Brain microvascular endothelial cell (primary cell): ENCODE data around the gene SLC38A6.
"Not testable (repeated sequence)": the region's sequence is repeated elsewhere in the genome, so short reads cannot be mapped to it uniquely, and the experiment has no call there.

Experiments used
- DNase-seq: peaks from one replicate; pipeline ENCODE4 v3.0.0-alpha.2; 2020
- H3K27ac ChIP-seq: fragments of 250-450 bp; sonication (Bioruptor Pico); 2 replicates; pipeline ENCODE4 v1.5.1; 2020; ENCODE audit warnings: mild to moderate bottlenecking, moderate library complexity
- H3K27me3 ChIP-seq: fragments of 250-450 bp; sonication (Bioruptor Pico); replicated peaks from 2 replicates; pipeline ENCODE4 v1.5.1; 2020; ENCODE audit warnings: mild to moderate bottlenecking
- H3K36me3 ChIP-seq: fragments of 250-450 bp; sonication (Bioruptor Pico); replicated peaks from 2 replicates; pipeline ENCODE4 v1.5.1; 2020; ENCODE audit warnings: mild to moderate bottlenecking
- H3K4me3 ChIP-seq: 2 replicates; pipeline ENCODE4 v1.5.1; 2011; ENCODE audit warnings: low read depth, mild to moderate bottlenecking, control low read depth, low read length, moderate library complexity
- in situ Hi-C: cut with HindIII; loops from 2 replicates; pipeline ENCODE4 v1.10.0; 2017; ENCODE audit warnings: low sequenced_read_pairs, low pct_ligation_motif_present
- TF ChIP-seq, protein P1 (sequence below): IDR thresholded peaks from 2 replicates; pipeline ENCODE4 v1.5.1; 2011; ENCODE audit warnings: low read depth, mild to moderate bottlenecking, moderate library complexity, low read length, control low read depth, inconsistent platforms; ENCODE audit errors: missing control alignments

The SLC38A6 gene

DNA sequence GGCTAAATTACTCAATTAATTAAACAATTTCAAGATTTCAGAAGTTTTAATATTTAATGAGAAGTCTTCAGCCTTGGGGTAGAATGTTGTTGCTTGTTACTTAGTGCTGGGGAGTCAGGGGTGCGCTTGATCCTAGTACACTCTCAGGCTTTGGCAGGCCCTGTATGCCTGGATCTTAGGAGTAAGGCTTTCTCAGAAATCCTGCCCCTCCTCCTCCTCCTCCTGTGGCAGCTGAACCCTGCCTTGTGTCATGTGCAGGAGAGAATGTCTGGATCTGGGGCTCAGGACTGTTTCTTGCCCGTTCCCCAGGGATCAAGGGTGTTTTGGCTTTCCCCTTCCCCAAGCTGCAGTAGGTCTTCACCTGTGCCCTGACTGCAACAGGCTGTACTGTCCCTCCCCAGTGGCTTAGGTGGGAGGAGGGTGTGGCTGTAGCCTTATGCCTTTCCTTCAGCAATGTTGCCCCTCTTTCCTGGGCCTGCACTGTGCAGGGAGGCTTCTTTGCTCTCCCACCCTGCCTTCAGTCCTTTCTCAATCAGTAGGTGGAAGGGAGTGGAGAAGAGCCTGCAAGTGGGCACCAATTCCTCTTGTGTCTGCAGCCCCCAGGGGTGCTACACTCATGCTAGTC, 108.2 kb downstream of the SLC38A6 start:
- Histone ChIP-seq H3K27me3 (no peaks in the 10 kb centered on the region), H3K27ac (no peak overlapping the region), H3K4me3 (no peak overlapping the region), H3K36me3 (no peaks in the 10 kb centered on the region)
- in situ Hi-C loops, result no loop called here
- DNase-seq, result no peak
- TF ChIP-seq, protein P1, sequence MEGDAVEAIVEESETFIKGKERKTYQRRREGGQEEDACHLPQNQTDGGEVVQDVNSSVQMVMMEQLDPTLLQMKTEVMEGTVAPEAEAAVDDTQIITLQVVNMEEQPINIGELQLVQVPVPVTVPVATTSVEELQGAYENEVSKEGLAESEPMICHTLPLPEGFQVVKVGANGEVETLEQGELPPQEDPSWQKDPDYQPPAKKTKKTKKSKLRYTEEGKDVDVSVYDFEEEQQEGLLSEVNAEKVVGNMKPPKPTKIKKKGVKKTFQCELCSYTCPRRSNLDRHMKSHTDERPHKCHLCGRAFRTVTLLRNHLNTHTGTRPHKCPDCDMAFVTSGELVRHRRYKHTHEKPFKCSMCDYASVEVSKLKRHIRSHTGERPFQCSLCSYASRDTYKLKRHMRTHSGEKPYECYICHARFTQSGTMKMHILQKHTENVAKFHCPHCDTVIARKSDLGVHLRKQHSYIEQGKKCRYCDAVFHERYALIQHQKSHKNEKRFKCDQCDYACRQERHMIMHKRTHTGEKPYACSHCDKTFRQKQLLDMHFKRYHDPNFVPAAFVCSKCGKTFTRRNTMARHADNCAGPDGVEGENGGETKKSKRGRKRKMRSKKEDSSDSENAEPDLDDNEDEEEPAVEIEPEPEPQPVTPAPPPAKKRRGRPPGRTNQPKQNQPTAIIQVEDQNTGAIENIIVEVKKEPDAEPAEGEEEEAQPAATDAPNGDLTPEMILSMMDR, result no peak

DNA sequence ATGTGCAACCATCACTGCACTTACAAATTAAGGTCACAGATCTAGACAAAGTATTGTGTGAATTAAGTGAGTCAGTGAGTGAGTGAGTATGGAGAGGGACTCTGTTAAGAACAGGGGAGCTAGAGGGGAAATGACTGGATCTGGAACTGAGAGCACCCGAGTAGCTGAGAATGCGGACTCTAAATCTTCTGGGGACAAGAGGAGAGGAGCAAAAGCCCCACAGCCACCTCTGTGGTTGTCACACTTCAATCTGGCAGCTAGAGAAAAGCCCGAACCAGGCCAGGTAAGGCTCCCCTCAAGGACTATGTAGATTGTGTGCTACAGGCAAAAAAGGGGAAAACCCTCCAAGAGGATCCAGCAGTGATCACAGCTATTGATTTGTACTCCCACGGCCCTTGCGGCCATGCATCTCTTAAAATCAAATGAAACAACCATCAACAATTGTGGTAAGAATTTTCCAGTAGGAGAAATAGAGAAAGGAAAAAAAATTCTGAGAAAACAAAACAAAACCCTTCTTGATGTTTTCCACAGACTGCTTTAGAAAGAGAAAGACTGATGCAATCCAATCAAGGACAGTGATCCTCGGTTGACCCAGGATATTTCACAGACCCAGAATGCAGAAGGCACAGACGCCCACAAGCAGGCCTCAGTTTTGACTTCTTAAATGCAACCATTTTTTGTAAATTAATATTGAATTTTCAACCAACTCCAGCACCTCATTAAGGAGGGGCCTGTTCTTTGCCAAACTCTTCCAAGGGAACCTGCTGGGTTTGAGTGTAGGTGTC, 109.6 kb downstream of the SLC38A6 start:
- DNase-seq, result no peak
- Histone ChIP-seq H3K4me3 (no peak overlapping the region), H3K27ac (no peak overlapping the region), H3K36me3 (no peaks in the 10 kb centered on the region), H3K27me3 (no peaks in the 10 kb centered on the region)
- TF ChIP-seq, protein P1, result no peak
- in situ Hi-C loops, result no loop called here

DNA sequence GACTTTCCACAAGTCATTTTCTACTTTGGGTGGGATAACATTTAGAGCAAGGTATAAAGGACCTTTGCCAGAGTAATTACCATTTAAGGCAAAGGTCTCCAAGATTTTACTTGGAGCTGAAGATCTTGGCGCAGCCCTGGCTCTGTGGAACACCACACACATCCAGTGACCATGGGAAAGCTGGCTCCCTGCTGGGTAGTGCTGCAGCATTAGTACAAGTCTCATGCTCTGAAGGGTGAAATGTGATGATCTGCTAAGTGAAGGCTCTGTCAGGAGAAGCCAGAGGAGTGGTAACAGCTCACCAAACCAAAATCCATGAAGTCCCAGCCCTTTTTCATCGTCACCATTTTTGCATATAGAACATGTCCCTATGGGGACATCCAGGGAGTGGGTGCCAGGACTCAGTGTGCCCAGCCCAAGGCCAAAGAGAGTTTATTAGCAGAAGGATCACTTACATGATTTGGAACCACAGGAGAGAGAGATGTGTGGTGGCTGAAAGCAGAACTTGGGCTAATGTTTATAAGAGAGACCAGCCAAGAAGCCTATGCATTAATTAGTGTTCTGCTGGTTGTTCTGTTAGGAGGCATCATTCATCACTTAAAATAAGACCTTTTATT, 110.7 kb downstream of the SLC38A6 start:
- DNase-seq, result no peak
- Histone ChIP-seq H3K36me3 (no peaks in the 10 kb centered on the region), H3K27me3 (no peaks in the 10 kb centered on the region), H3K4me3 (no peak overlapping the region), H3K27ac (no peak overlapping the region)
- TF ChIP-seq, protein P1, result no peak
- in situ Hi-C loops, result no loop called here

DNA sequence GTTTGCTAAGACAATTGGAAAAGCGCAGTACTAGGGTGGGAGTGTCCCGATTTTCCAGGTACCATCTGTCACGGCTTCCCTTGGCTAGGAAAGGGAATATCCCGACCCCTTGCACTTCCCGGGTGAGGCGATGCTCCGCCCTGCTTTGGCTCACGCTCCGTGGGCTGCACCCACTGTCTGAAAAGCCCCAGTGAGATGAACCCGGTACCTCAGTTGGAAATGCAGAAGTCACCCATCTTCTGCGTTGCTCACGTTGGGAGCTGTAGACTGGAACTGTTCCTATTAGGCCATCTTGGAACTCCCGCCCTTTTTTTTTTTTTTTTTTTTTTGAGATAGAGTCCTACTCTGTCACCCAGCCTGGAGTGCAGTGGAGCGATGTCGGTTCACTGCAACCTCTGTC, 117.1 kb downstream of the SLC38A6 start:
- H3K4me3 ChIP-seq, in situ Hi-C loops, H3K27ac ChIP-seq, H3K36me3 ChIP-seq, H3K27me3 ChIP-seq, DNase-seq: not testable (repeated sequence)

DNA sequence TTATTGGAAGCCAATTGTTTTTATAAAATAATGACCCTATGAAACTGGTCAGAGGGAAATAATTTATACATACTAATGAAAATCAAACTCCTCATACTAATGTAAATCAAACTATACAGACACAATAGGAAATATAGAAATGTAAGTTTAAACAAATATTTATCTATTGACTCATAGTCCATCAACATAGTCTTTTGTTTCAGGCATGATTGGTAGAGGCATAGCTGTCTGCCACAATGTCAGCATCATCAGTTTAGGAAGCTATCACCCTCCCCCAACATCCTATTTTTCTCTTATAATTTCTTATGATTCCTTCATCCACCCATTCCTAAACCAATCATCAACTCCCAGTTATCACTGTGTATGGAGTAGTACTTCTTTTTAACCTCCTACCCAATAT, 117.7 kb downstream of the SLC38A6 start:
- Histone ChIP-seq H3K27me3 (no peaks in the 10 kb centered on the region), H3K27ac (no peak overlapping the region), H3K36me3 (no peaks in the 10 kb centered on the region), H3K4me3 (no peak overlapping the region)
- TF ChIP-seq, protein P1, result no peak
- in situ Hi-C loops, result no loop called here
- DNase-seq, result no peak

DNA sequence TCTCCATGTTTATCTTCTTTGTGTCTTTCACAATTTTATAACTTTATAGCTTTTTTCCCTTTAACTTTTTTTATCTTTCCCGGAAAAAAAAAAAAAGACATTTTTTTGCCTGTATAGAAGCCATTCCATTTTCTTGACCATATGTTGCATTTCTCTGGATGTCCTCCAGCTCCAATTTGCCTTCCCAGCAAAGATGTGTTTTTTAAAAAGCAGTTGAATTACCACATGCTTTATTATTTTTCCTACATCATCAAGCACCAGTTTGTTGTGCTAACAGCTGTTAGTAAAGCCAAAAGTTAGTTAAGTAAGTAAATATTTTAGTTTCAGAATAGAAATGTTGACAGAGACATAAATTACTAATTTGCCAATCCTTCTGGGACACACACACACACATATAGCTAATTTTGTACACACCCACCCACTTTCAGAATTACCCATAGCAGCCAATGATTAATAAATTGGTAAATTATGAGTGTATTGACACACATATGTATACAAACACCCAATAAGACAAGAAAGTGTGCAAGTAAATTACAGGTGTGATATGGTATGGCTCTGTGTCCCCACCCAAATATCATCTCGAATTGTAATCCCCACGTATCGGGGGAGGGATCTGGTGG, 118.3 kb downstream of the SLC38A6 start:
- no peak for DNase-seq
- in situ Hi-C loops, result no loop called here
- Histone ChIP-seq H3K36me3 (no peaks in the 10 kb centered on the region), H3K4me3 (no peak overlapping the region), H3K27me3 (no peaks in the 10 kb centered on the region), H3K27ac (no peak overlapping the region)
- TF ChIP-seq, protein P1, result no peak
